LNCaP clone FGC (cell line): Measurements from ENCODE around the gene MARS1.

Experiments
- DNase-seq: peaks from one replicate; pipeline ENCODE4 v3.0.0-alpha.2; 2011; ENCODE audit warnings: low read depth
- H3K4me3 ChIP-seq: 2 replicates; pipeline ENCODE4 v1.5.1; 2011; ENCODE audit warnings: mild to moderate bottlenecking, low read depth, low read length, control low read depth
- TF ChIP-seq, protein P1 (sequence below): IDR thresholded peaks from 2 replicates; pipeline ENCODE4 v1.5.1; 2012; ENCODE audit warnings: mild to moderate bottlenecking; ENCODE audit not compliant: control insufficient read depth, insufficient read depth; ENCODE audit errors: extremely low read depth

Gene MARS1

DNA sequence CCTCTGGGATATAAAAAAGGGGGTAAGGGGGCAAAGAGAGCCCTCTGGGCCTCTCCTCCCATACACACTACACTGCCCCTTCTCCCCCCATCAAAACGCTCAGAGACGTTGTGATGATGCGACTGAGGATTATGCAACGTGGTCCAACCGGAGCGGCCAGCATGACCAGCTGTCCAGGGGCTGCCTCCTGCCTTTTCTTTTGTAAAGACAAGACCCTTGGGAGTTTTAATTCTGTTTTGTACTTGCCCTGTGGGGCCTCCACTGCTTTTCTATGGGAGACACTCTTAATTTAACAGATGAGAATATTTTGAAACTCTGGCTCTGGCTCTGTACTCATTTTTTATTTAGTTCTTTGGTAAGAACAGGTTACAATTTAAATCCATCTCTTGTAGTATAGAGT is 42.0 kb downstream of the MARS1 start:
- no peak for DNase-seq
- H3K4me3 ChIP-seq, result no peak overlapping the region
- TF ChIP-seq, protein P1, sequence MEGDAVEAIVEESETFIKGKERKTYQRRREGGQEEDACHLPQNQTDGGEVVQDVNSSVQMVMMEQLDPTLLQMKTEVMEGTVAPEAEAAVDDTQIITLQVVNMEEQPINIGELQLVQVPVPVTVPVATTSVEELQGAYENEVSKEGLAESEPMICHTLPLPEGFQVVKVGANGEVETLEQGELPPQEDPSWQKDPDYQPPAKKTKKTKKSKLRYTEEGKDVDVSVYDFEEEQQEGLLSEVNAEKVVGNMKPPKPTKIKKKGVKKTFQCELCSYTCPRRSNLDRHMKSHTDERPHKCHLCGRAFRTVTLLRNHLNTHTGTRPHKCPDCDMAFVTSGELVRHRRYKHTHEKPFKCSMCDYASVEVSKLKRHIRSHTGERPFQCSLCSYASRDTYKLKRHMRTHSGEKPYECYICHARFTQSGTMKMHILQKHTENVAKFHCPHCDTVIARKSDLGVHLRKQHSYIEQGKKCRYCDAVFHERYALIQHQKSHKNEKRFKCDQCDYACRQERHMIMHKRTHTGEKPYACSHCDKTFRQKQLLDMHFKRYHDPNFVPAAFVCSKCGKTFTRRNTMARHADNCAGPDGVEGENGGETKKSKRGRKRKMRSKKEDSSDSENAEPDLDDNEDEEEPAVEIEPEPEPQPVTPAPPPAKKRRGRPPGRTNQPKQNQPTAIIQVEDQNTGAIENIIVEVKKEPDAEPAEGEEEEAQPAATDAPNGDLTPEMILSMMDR, result no peak

DNA sequence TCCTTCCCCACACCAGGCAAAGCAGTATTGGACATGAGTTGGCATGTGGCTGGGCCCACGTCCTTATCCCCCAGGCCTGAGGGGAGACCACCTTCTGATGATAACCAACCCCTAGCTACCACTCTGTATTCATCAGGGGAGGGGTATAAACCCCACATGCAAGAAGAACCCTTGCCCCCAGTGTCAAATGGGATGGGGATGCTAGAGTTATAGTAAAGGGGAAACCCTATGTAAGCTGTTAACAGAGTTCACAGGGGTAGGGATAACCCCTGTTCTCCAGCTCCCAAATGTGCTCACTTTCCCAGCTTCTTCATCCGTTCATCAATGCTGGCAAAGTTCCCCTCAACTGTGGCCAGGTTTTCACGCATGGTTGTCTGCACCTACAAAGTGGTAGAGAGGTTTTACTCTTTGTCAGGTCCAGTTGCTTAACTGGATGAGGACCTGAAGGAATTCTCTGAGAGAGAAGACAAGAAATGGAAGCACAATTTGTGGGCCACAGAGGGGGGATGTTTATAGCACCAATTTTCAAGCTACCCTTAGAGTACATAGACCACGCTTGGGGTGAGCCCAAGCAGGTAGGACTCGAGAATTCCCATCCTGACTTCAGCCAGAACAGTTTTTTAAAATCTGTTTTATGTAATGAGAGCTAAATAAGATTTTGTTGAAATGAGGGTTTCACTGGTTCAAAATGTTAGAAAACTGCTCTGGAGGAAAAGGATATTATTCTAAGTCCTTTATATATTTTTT is 42.7 kb downstream of the MARS1 start:
- no peak overlapping the region for H3K4me3 ChIP-seq
- TF ChIP-seq, protein P1, result no peak
- no peak for DNase-seq

DNA sequence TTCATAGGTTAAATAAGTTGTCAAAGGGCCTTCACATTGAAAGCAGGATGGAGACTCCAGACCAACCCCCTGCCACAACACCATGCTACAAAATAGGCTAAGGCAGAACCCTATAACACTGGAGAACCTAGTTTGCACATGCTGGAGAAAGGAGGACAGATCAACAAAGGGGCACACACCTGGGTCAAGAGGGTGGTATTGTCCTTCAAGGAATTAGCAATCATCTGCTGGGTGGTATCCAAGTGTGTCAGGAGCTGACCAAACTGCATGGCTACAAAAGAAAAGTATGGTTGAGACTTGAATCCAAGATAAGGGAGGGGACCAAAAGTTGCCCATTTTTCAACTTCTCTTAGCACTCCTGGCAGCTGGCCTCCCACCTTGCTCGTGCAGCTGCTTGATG is 44.0 kb downstream of the MARS1 start:
- TF ChIP-seq, protein P1, result no peak
- H3K4me3 ChIP-seq, result no peak overlapping the region
- DNase-seq, result no peak

- no peak overlapping the region for H3K4me3 ChIP-seq
- no peak for DNase-seq
- TF ChIP-seq, protein P1, result no peak
Measured at GRCh38 chr12:57533108-57533507, 45.2 kb downstream of the MARS1 start.

GRCh38 chr12:57534250-57534649 is 46.4 kb downstream of the MARS1 start:
- TF ChIP-seq, protein P1, result no peak
- no peak for DNase-seq
- H3K4me3 ChIP-seq, result no peak overlapping the region

GRCh38 chr12:57534991-57535543 is 47.2 kb downstream of the MARS1 start:
- no peak overlapping the region for H3K4me3 ChIP-seq
- peak; percentile 54 for DNase-seq
- TF ChIP-seq, protein P1, result no peak
